Measurements from ENCODE around the gene NEURL1B.
"Not testable (repeated sequence)": the region's sequence is repeated elsewhere in the genome, so short reads cannot be mapped to it uniquely, and the experiment has no call there.

The NEURL1B gene

GRCh38 chr5:172635038-172635437 is 6.0 kb upstream of the NEURL1B start:
- DNase-seq = peak; percentile 4

GRCh38 chr5:172636279-172637050 is 4.6 kb upstream of the NEURL1B start:
- peak; percentile 23 for DNase-seq

GRCh38 chr5:172637110-172637580 is 3.9 kb upstream of the NEURL1B start:
- DNase-seq = peak; percentile 24

GRCh38 chr5:172637740-172638139 is 3.3 kb upstream of the NEURL1B start:
- peak; percentile 5 for DNase-seq

GRCh38 chr5:172638209-172638768 is 2.8 kb upstream of the NEURL1B start:
- no peak for DNase-seq

GRCh38 chr5:172640139-172640538 is 924 bp upstream of the NEURL1B start:
- no peak for DNase-seq

- DNase-seq = no peak
Observed at GRCh38 chr5:172641359-172642050, 442 bp downstream of the NEURL1B start.

GRCh38 chr5:172642051-172642409 is 967 bp downstream of the NEURL1B start:
- no peak for DNase-seq

GRCh38 chr5:172642486-172642885 is 1.4 kb downstream of the NEURL1B start:
- no peak for DNase-seq

GRCh38 chr5:172642926-172643871 is 2.1 kb downstream of the NEURL1B start:
- no peak for DNase-seq

- no peak for DNase-seq
Observed at GRCh38 chr5:172644266-172644665, 3.2 kb downstream of the NEURL1B start.

GRCh38 chr5:172644711-172645110 is 3.6 kb downstream of the NEURL1B start:
- DNase-seq = no peak

GRCh38 chr5:172645271-172646055 is 4.4 kb downstream of the NEURL1B start:
- no peak for DNase-seq

GRCh38 chr5:172646716-172647285 is 5.7 kb downstream of the NEURL1B start:
- no peak for DNase-seq

GRCh38 chr5:172647352-172648012 is 6.4 kb downstream of the NEURL1B start:
- no peak for DNase-seq

GRCh38 chr5:172648013-172648381 is 6.9 kb downstream of the NEURL1B start:
- no peak for DNase-seq

- DNase-seq = no peak
Observed at GRCh38 chr5:172648755-172649154, 7.7 kb downstream of the NEURL1B start.

- not testable (repeated sequence) for DNase-seq
Observed at GRCh38 chr5:172656496-172656895, 15.4 kb downstream of the NEURL1B start.

- DNase-seq = not testable (repeated sequence)
Observed at GRCh38 chr5:172657524-172658233, 16.6 kb downstream of the NEURL1B start.

- DNase-seq = no peak
Observed at GRCh38 chr5:172658391-172658790, 17.3 kb downstream of the NEURL1B start.

All from activated CD4-positive, CD25-positive, alpha-beta regulatory T cell treated with anti-CD3 and anti-CD28 coated beads, Interleukin-2, amount 50 U/mL, for 72 hours (primary cell).